Liver (tissue), 9 donors: ENCODE measurements around the gene KLF3. TPM values are rescaled to one million over a fixed set of nuclear protein-coding genes. Genes with fewer than 3 reads are reported as not detected.

ENCODE experiments used
- DNase-seq: peaks from one replicate; pipeline ENCODE4 v3.0.0-alpha.2; 2017; ENCODE audit warnings: low spot score
- H3K27ac ChIP-seq, 2 donors: one replicate each; pipeline ENCODE4 v1.7.0; 2013; ENCODE audit warnings: inconsistent platforms in 2 of 2, low read length in 2 of 2, control low read depth in 1 of 2, low read depth in 1 of 2, mild to moderate bottlenecking in 1 of 2
- H3K27me3 ChIP-seq, 4 donors: one replicate each; pipeline versions ENCODE4 v1.6.1 to v1.7.0; 2013; ENCODE audit warnings: low read length in 3 of 4, inconsistent platforms in 1 of 4, mild to moderate bottlenecking in 1 of 4, moderate library complexity in 1 of 4; ENCODE audit not compliant: control insufficient read depth in 4 of 4, insufficient read depth in 4 of 4
- H3K36me3 ChIP-seq, 4 donors: one replicate each; pipeline versions ENCODE4 v1.6.1 to v1.7.0; 2013; ENCODE audit warnings: low read length in 3 of 4, mild to moderate bottlenecking in 3 of 4, low read depth in 1 of 4, moderate library complexity in 1 of 4; ENCODE audit not compliant: control insufficient read depth in 4 of 4, insufficient read depth in 3 of 4
- H3K4me1 ChIP-seq, 4 donors: one replicate each; pipeline versions ENCODE4 v1.6.1 to v1.7.0; 2013; ENCODE audit warnings: low read length in 3 of 4, mild to moderate bottlenecking in 3 of 4, moderate library complexity in 1 of 4; ENCODE audit not compliant: control insufficient read depth in 4 of 4, insufficient read depth in 4 of 4
- H3K4me3 ChIP-seq, 3 donors: one replicate each; pipeline versions ENCODE4 v1.6.1 to v1.7.0; 2013; ENCODE audit warnings: low read length in 3 of 3, control low read depth in 1 of 3, low read depth in 1 of 3, mild to moderate bottlenecking in 1 of 3
- H3K9ac ChIP-seq, 2 donors: one replicate each; pipeline ENCODE4 v1.7.0; 2013; ENCODE audit warnings: low read length in 2 of 2, mild to moderate bottlenecking in 2 of 2, moderate library complexity in 2 of 2, control low read depth in 1 of 2, low read depth in 1 of 2
- H3K9me3 ChIP-seq, 4 donors: one replicate each; pipeline versions ENCODE4 v1.6.1 to v1.7.0; 2013; ENCODE audit warnings: low read length in 3 of 4; ENCODE audit not compliant: control insufficient read depth in 4 of 4
- ATF3 ChIP-seq: IDR thresholded peaks from 2 replicates; pipeline ENCODE4 v1.6.1; 2016; ENCODE audit warnings: antibody characterized with exemption
- CTCF ChIP-seq: fragments of 150-350 bp; IDR thresholded peaks from 2 replicates; pipeline ENCODE4 v1.5.1; 2017; ENCODE audit warnings: improper control_type of control experiment, low read depth, low read length; ENCODE audit not compliant: missing input control
- EGR1 ChIP-seq, 2 donors: IDR thresholded peaks; 2 replicates each; pipeline ENCODE4 v1.6.1; 2016 to 2018; ENCODE audit warnings: antibody characterized with exemption in 2 of 2, low read depth in 2 of 2
- FOXA1 ChIP-seq: IDR thresholded peaks from 2 replicates; pipeline ENCODE4 v1.6.1; 2016; ENCODE audit warnings: antibody characterized with exemption
- FOXA2 ChIP-seq: IDR thresholded peaks from 2 replicates; pipeline ENCODE4 v1.6.1; 2016; ENCODE audit warnings: antibody characterized with exemption
- GABPA ChIP-seq, 2 donors: IDR thresholded peaks in 1 of 2; conservative IDR thresholded peaks in 1 of 2; 2 replicates each; pipeline ENCODE4 v1.6.1; 2016; ENCODE audit warnings: antibody characterized with exemption in 2 of 2, mild to moderate bottlenecking in 1 of 2, moderate library complexity in 1 of 2
- HNF4A ChIP-seq, 2 donors: conservative IDR thresholded peaks; 2 replicates each; pipeline ENCODE4 v1.6.1; 2016; ENCODE audit warnings: antibody characterized with exemption in 2 of 2, mild to moderate bottlenecking in 2 of 2
- HNF4G ChIP-seq: IDR thresholded peaks from 2 replicates; pipeline ENCODE4 v1.6.1; 2016; ENCODE audit warnings: antibody characterized with exemption
- JUND ChIP-seq, 2 donors: IDR thresholded peaks; 2 replicates each; pipeline ENCODE4 v1.6.1; 2016; ENCODE audit warnings: antibody characterized with exemption in 2 of 2
- MAX ChIP-seq: IDR thresholded peaks from 2 replicates; pipeline ENCODE4 v1.6.1; 2016; ENCODE audit warnings: antibody characterized with exemption
- NR2F2 ChIP-seq: IDR thresholded peaks from 2 replicates; pipeline ENCODE4 v1.6.1; 2016; ENCODE audit warnings: antibody characterized with exemption
- RAD21 ChIP-seq, 2 donors: IDR thresholded peaks; 2 replicates each; pipeline ENCODE4 v1.6.1; 2016; ENCODE audit warnings: antibody characterized with exemption in 2 of 2, mild to moderate bottlenecking in 2 of 2
- REST ChIP-seq: IDR thresholded peaks from 2 replicates; pipeline ENCODE4 v1.6.1; 2016; ENCODE audit warnings: antibody characterized with exemption, mild to moderate bottlenecking
- RXRA ChIP-seq, 2 donors: IDR thresholded peaks; 2 replicates each; pipeline ENCODE4 v1.6.1; 2017 to 2018; ENCODE audit warnings: antibody characterized with exemption in 2 of 2, mild to moderate bottlenecking in 1 of 2
- SP1 ChIP-seq: IDR thresholded peaks from 2 replicates; pipeline ENCODE4 v1.6.1; 2018; ENCODE audit warnings: antibody characterized with exemption, mild to moderate bottlenecking
- TAF1 ChIP-seq: conservative IDR thresholded peaks from 2 replicates; pipeline ENCODE4 v1.6.1; 2016; ENCODE audit warnings: antibody characterized with exemption, mild to moderate bottlenecking
- YY1 ChIP-seq: IDR thresholded peaks from 2 replicates; pipeline ENCODE4 v1.6.1; 2016; ENCODE audit warnings: antibody characterized with exemption, mild to moderate bottlenecking
- ZBTB33 ChIP-seq: IDR thresholded peaks from 2 replicates; pipeline ENCODE4 v1.6.1; 2016; ENCODE audit warnings: antibody characterized with exemption
- WGBS: extraction: QIAGEN DNeasy Blood & Tissue Kit; methylation state at CpG from one replicate; pipeline ENCODE4 v1.1.7; 2013; 5-methylcytosine and 5-hydroxymethylcytosine counted together
- polyA plus RNA-seq, 2 donors: library from polyadenylated mRNA; stranded (reverse) in 1 of 2; unstranded in 1 of 2; fragments of 200-250 nt in 1 of 2; fragments of >200 nt in 1 of 2; fragmentation: Nextera tagmentation in 1 of 2; extraction: Ambion mirVana in 1 of 2; gene quantifications; one replicate each; pipeline versions ENCODE4 v1.2.1 to v1.2.3, GENCODE V29; 2013 to 2015
- total RNA-seq, 2 donors: library from RNA; depleted of rRNA; stranded (reverse); fragments of >200 nt; gene quantifications; one replicate each; pipeline ENCODE4 v1.2.3, GENCODE V29; 2014
- donor health status: healthy.
- donor health status: healthy.
- donor health status: healthy.
- donor health status: healthy.
- donor health status: healthy.

Gene KLF3
- total and polyA plus RNA-seq, 4 donors: 11.1 to 77.5 (median 21.0) TPM

- H3K9me3 ChIP-seq: no peaks in the 10 kb centered on the region
- peak overlapping the region in 1 of 2 donors; percentile 5 for H3K9ac ChIP-seq
- H3K27me3 ChIP-seq: no peaks in the 10 kb centered on the region
- DNase-seq: peak; percentile 58
- no peak for TF ChIP-seq RXRA (IDR thresholded peaks at IDR 0.05)
- no peak for TF ChIP-seq MAX
- TF ChIP-seq EGR1 (IDR thresholded peaks at IDR 0.05; ENCODE audit: low read depth in 2 of 2): no peak
- no peak for TF ChIP-seq JUND (IDR thresholded peaks at IDR 0.05)
- no peak for TF ChIP-seq REST
- TF ChIP-seq SP1: no peak
- TF ChIP-seq HNF4G: no peak
- TF ChIP-seq ATF3: no peak
- TF ChIP-seq HNF4A (conservative IDR thresholded peaks at IDR 0.05): no peak
- no peak for TF ChIP-seq NR2F2
- TF ChIP-seq TAF1: no peak
- no peak for TF ChIP-seq FOXA2
- no peak for TF ChIP-seq ZBTB33
- TF ChIP-seq YY1: no peak
- no peak for TF ChIP-seq RAD21 (IDR thresholded peaks at IDR 0.05)
- no peak for TF ChIP-seq CTCF
- TF ChIP-seq GABPA (IDR thresholded peaks at IDR 0.05 in 1 of 2, conservative IDR thresholded peaks at IDR 0.05 in 1 of 2): no peak
- no peak for TF ChIP-seq FOXA1
- 62% methylated on average over 13 of the region's 13 CpGs for WGBS
- H3K27ac ChIP-seq: peak overlapping the region; percentile 72 to 73
- H3K4me1 ChIP-seq: peaks cover 26 to 89% (median 82%) of the 10 kb centered on the region in 4 donors
- H3K36me3 ChIP-seq: no peaks in the 10 kb centered on the region
- no peak overlapping the region for H3K4me3 ChIP-seq
Measured at GRCh38 chr4:38672397-38673129, 8.6 kb downstream of the KLF3 start.
